HG03354 (cell line): ENCODE results near the gene LEFTY2.
"Not testable (repeated sequence)": the region's sequence is repeated elsewhere in the genome, so short reads cannot be mapped to it uniquely, and the experiment has no call there.

Source experiments
- ATAC-seq: cut with Tn5 transposase; IDR thresholded peaks from one replicate; pipeline ENCODE4 v1.9.1; 2021; ENCODE audit warnings: mild to moderate bottlenecking; ENCODE audit not compliant: unreplicated experiment, poor library complexity, severe bottlenecking

The LEFTY2 gene

GRCh38 chr1:225887554-225888288, 53.3 kb downstream of the LEFTY2 start:
- ATAC-seq, result not testable (repeated sequence)

GRCh38 chr1:225887030-225887314, 54.0 kb downstream of the LEFTY2 start:
- ATAC-seq, result no peak
